Gastrocnemius medialis (tissue), 4 donors: ENCODE measurements around the gene CCDC141.

Experiments used
- CTCF ChIP-seq, 5 experiments: fragments of 450-650 bp in 3 of 5; fragments of 200-600 bp in 2 of 5; sonication (generic) in 2 of 5; IDR thresholded peaks in 4 of 5; conservative IDR thresholded peaks in 1 of 5; 1 replicate in 4 of 5; 2 replicates in 1 of 5; pipeline ENCODE4 v1.5.1; 2016 to 2019; ENCODE audit warnings: antibody characterized with exemption in 5 of 5, mild to moderate bottlenecking in 3 of 5, moderate library complexity in 3 of 5
- POLR2A ChIP-seq, 2 donors: fragments of 450-650 bp; IDR thresholded peaks; one replicate each; pipeline ENCODE4 v1.6.1; 2017; ENCODE audit warnings: antibody characterized with exemption in 2 of 2, mild to moderate bottlenecking in 2 of 2, moderate library complexity in 2 of 2

- TF ChIP-seq POLR2A (IDR thresholded peaks at IDR 0.05) (no peak), CTCF (IDR thresholded peaks at IDR 0.05 in 4 of 5, conservative IDR thresholded peaks at IDR 0.05 in 1 of 5) (no peak)
These were observed 184.6 kb downstream of the CCDC141 start for GRCh38 chr2:178865146-178865936.
